NCI-H1417 treated with DMSO at 0.1 percent for 48 hours (cell line): ENCODE measurements around the gene MPP7.

Experiments used
- DNase-seq: peaks from one replicate; lab custom pipeline; 2025; lab: John Stamatoyannopoulos, UW

The MPP7 gene

GRCh38 chr10:28305553-28305952 is 2.7 kb upstream of the MPP7 start:
- no peak for DNase-seq

- no peak for DNase-seq
Measured at GRCh38 chr10:28304032-28304571, 1.2 kb upstream of the MPP7 start.

GRCh38 chr10:28302012-28302637 is 739 bp downstream of the MPP7 start:
- peak; percentile 8 for DNase-seq

- no peak for DNase-seq
Measured at GRCh38 chr10:28300027-28300426, 2.8 kb downstream of the MPP7 start.

GRCh38 chr10:28298951-28299350 is 3.9 kb downstream of the MPP7 start:
- DNase-seq, result no peak

GRCh38 chr10:28296023-28296422 is 6.8 kb downstream of the MPP7 start:
- no peak for DNase-seq

- no peak for DNase-seq
Measured at GRCh38 chr10:28295336-28295735, 7.5 kb downstream of the MPP7 start.

- DNase-seq, result no peak
Measured at GRCh38 chr10:28294809-28295208, 8.1 kb downstream of the MPP7 start.

- no peak for DNase-seq
Measured at GRCh38 chr10:28294169-28294532, 8.7 kb downstream of the MPP7 start.

- DNase-seq, result no peak
Measured at GRCh38 chr10:28293236-28294168, 9.4 kb downstream of the MPP7 start.

GRCh38 chr10:28291881-28292297 is 11.0 kb downstream of the MPP7 start:
- DNase-seq, result no peak

- no peak for DNase-seq
Measured at GRCh38 chr10:28285816-28286215, 17.0 kb downstream of the MPP7 start.

- DNase-seq, result peak; percentile 3
Measured at GRCh38 chr10:28284126-28284525, 18.7 kb downstream of the MPP7 start.

- DNase-seq, result no peak
Measured at GRCh38 chr10:28283251-28283650, 19.6 kb downstream of the MPP7 start.

- no peak for DNase-seq
Measured at GRCh38 chr10:28282336-28282735, 20.5 kb downstream of the MPP7 start.

GRCh38 chr10:28281726-28282315 is 21.0 kb downstream of the MPP7 start:
- no peak for DNase-seq

GRCh38 chr10:28280652-28281051 is 22.2 kb downstream of the MPP7 start:
- no peak for DNase-seq

- no peak for DNase-seq
Measured at GRCh38 chr10:28279878-28280277, 23.0 kb downstream of the MPP7 start.

- no peak for DNase-seq
Measured at GRCh38 chr10:28278842-28279241, 24.0 kb downstream of the MPP7 start.

GRCh38 chr10:28276384-28276783 is 26.5 kb downstream of the MPP7 start:
- DNase-seq, result no peak

- no peak for DNase-seq
Measured at GRCh38 chr10:28274475-28274874, 28.4 kb downstream of the MPP7 start.

- DNase-seq, result no peak
Measured at GRCh38 chr10:28273343-28273742, 29.5 kb downstream of the MPP7 start.
